ENCODE data around the gene BPIFA2. TPM values are rescaled to one million over a fixed set of nuclear protein-coding genes. Genes with fewer than 3 reads are reported as not detected.

The BPIFA2 gene
- total and polyA plus RNA-seq, 2 donors (not counting 1 experiment from before 2014, with no cell fraction given), result not detected

GRCh38 chr20:33130568-33131061 is 37.3 kb upstream of the BPIFA2 start:
- intact Hi-C loops (cut with micrococcal nuclease), result no loop called here
- no peak overlapping the region for H2AFZ ChIP-seq (ENCODE audit: insufficient read depth, low read depth, low read length, poor library complexity, severe bottlenecking)
- DNase-seq (no peak), ATAC-seq (ENCODE audit: low read depth) (no peak)
- TF ChIP-seq EZH2 (IDR thresholded peaks at IDR 0.05; ENCODE audit: borderline replicate concordance, insufficient read depth, low read depth, low read length, poor library complexity, severe bottlenecking) (no peak), CTCF (IDR thresholded peaks at IDR 0.05) (no peak)
- H3K9me3 ChIP-seq (ENCODE audit: control extremely low read depth in 1 of 3, control insufficient read depth in 2 of 3, insufficient read depth in 1 of 3, low read length in 2 of 3), result peaks cover 0 to 1% (median 0%) of the 10 kb centered on the region in 3 donors
- WGBS (ENCODE audit: insufficient coverage), result 81% methylated on average over 8 of the region's 9 CpGs
- H3K4me1 ChIP-seq (ENCODE audit: control insufficient read depth in 2 of 2, insufficient read depth in 2 of 2, low read length in 2 of 2), result no peaks in the 10 kb centered on the region
- no peak overlapping the region for H3K4me2 ChIP-seq (replicated peaks; ENCODE audit: low read depth, low read length, poor library complexity, severe bottlenecking)
- H3K4me1 Mint-ChIP-seq, result no peaks in the 10 kb centered on the region
- no peak overlapping the region for H3K4me3 Mint-ChIP-seq
- no peaks in the 10 kb centered on the region for H3K9me3 Mint-ChIP-seq (ENCODE audit: insufficient read depth)
- H3K27me3 Mint-ChIP-seq, result peaks cover 25% of the 10 kb centered on the region
- no peaks in the 10 kb centered on the region for H3K36me3 ChIP-seq (replicated peaks in 1 of 2; ENCODE audit: control extremely low read depth in 1 of 2, control insufficient read depth in 1 of 2, extremely low read depth in 1 of 2, insufficient read depth in 2 of 2, low read length in 1 of 2)
- H4K20me1 ChIP-seq (ENCODE audit: control insufficient read depth, insufficient read depth, low read length, poor library complexity, severe bottlenecking), result no peaks in the 10 kb centered on the region
- H3K27ac Mint-ChIP-seq, result no peak overlapping the region
- no peak overlapping the region for H3K9ac ChIP-seq (ENCODE audit: low read length)
- ChIA-PET POLR2A (no interaction called here), CTCF (no interaction called here)
- peaks cover 0 to 6% (median 1%) of the 10 kb centered on the region in 4 experiments for H3K27me3 ChIP-seq (replicated peaks in 1 of 4; ENCODE audit: control extremely low read depth in 1 of 4, control insufficient read depth in 3 of 4, insufficient read depth in 4 of 4, low read length in 3 of 4)
- no peak overlapping the region for H3K27ac ChIP-seq (ENCODE audit: low read length in 2 of 2)
- H3K79me2 ChIP-seq (ENCODE audit: control insufficient read depth, insufficient read depth, low read length), result no peaks in the 10 kb centered on the region
- H3K4me3 ChIP-seq (ENCODE audit: control extremely low read depth in 1 of 5, extremely low read depth in 1 of 5, insufficient read depth in 1 of 5, low read depth in 2 of 5, low read length in 4 of 5), result no peak overlapping the region

DNA sequence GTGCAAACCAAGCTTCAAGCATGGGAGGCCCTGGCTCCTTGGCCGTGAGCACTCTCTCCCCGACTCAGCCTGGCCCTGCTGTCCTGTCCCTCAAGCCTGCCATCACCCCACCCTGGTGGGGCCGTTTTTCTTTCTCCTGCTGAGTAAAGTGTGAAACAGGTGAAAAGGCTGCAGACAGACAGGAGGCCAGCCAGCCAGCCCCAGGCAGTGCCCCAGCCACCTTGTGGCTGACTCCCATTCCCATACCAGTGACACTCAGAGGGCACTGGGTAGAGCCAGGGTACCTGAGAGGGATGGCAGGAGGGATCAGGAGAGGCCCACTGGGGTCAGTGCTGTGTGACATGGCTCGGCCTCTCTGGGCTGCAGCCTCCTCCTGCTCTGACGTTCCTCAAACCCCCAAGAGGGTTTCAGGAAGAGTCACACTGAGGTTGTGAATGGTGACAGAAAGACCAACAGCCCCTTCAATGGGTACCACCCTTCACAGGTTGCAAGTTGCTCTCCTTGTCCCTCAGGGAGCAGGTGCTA is 35.9 kb upstream of the BPIFA2 start:
- ATAC-seq (ENCODE audit: low read depth) (no peak), DNase-seq (no peak)
- H3K4me1 Mint-ChIP-seq, result no peaks in the 10 kb centered on the region
- no peaks in the 10 kb centered on the region for H3K9me3 Mint-ChIP-seq (ENCODE audit: insufficient read depth)
- H3K4me3 Mint-ChIP-seq, result no peak overlapping the region
- Histone ChIP-seq H3K4me2 (replicated peaks; ENCODE audit: low read depth, low read length, poor library complexity, severe bottlenecking) (no peak overlapping the region), H4K20me1 (ENCODE audit: control insufficient read depth, insufficient read depth, low read length, poor library complexity, severe bottlenecking) (no peaks in the 10 kb centered on the region), H3K27ac (ENCODE audit: low read length in 2 of 2) (no peak overlapping the region), H3K4me3 (ENCODE audit: control extremely low read depth in 1 of 5, extremely low read depth in 1 of 5, insufficient read depth in 1 of 5, low read depth in 2 of 5, low read length in 4 of 5) (no peak overlapping the region), H3K27me3 (replicated peaks in 1 of 4; ENCODE audit: control extremely low read depth in 1 of 4, control insufficient read depth in 3 of 4, insufficient read depth in 4 of 4, low read length in 3 of 4) (peaks cover 0 to 2% (median 0%) of the 10 kb centered on the region in 4 experiments), H3K36me3 (replicated peaks in 1 of 2; ENCODE audit: control extremely low read depth in 1 of 2, control insufficient read depth in 1 of 2, extremely low read depth in 1 of 2, insufficient read depth in 2 of 2, low read length in 1 of 2) (no peaks in the 10 kb centered on the region), H2AFZ (ENCODE audit: insufficient read depth, low read depth, low read length, poor library complexity, severe bottlenecking) (no peak overlapping the region), H3K4me1 (ENCODE audit: control insufficient read depth in 2 of 2, insufficient read depth in 2 of 2, low read length in 2 of 2) (no peaks in the 10 kb centered on the region), H3K79me2 (ENCODE audit: control insufficient read depth, insufficient read depth, low read length) (no peaks in the 10 kb centered on the region), H3K9me3 (ENCODE audit: control extremely low read depth in 1 of 3, control insufficient read depth in 2 of 3, insufficient read depth in 1 of 3, low read length in 2 of 3) (peaks cover 0 to 1% (median 0%) of the 10 kb centered on the region in 3 donors), H3K9ac (ENCODE audit: low read length) (no peak overlapping the region)
- ChIA-PET POLR2A (no interaction called here), CTCF (no interaction called here)
- peaks cover 24% of the 10 kb centered on the region for H3K27me3 Mint-ChIP-seq
- no peak for TF ChIP-seq CTCF (IDR thresholded peaks at IDR 0.05)
- no peak for TF ChIP-seq EZH2 (IDR thresholded peaks at IDR 0.05; ENCODE audit: borderline replicate concordance, insufficient read depth, low read depth, low read length, poor library complexity, severe bottlenecking)
- 85% methylated on average over 2 of the region's 5 CpGs for WGBS (ENCODE audit: insufficient coverage)
- H3K27ac Mint-ChIP-seq, result no peak overlapping the region
- intact Hi-C loops (cut with micrococcal nuclease), result no loop called here

Measured in B cell (primary cell).